ENCODE data around the gene COL26A1. TPM values are rescaled to one million over a fixed set of nuclear protein-coding genes. Genes with fewer than 3 reads are reported as not detected.
A peak's percentile ranks its signal among the peaks of the same experiment; 100 is the strongest.

The COL26A1 gene
- total RNA-seq, 1 donor from 2014 or later = 66.2 TPM

DNA sequence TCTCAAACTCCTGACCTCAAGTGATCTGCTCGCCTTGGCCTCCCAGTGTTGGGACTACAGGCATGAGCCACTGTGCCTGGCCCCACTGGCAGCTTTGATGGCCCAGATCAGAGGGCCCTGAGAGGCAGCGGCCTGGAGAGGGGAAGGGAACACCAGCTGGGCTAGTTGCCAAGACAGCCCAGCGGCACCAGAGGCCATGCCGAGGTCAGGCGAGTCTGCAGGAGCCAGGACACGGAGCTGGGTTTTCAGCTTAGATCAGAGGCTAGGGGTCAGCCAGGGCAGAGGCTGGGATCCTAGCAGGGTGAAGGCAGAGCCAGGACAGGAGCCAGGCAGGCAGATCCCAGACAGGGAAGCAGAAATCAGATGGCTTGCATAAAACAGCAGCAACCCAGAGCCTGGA lies 173.6 kb downstream of the COL26A1 start:
- Mint-ChIP-seq H3K27me3 (ENCODE audit: unreplicated experiment) (peaks cover 12% of the 10 kb centered on the region), H3K4me1 (ENCODE audit: low read depth, unreplicated experiment) (peaks cover 15% of the 10 kb centered on the region), H3K4me3 (ENCODE audit: unreplicated experiment) (no peak overlapping the region), H3K9me3 (ENCODE audit: unreplicated experiment) (peaks cover 2% of the 10 kb centered on the region), H3K36me3 (ENCODE audit: unreplicated experiment) (no peaks in the 10 kb centered on the region), H3K27ac (ENCODE audit: unreplicated experiment) (no peak overlapping the region)
- no peak for DNase-seq
- no peak for TF ChIP-seq CTCF (IDR thresholded peaks at IDR 0.05; ENCODE audit: partially characterized antibody, unreplicated experiment)

GRCh38 chr7:101536668-101537067 lies 174.0 kb downstream of the COL26A1 start:
- peaks cover 12% of the 10 kb centered on the region for H3K27me3 Mint-ChIP-seq (ENCODE audit: unreplicated experiment)
- no peaks in the 10 kb centered on the region for H3K36me3 Mint-ChIP-seq (ENCODE audit: unreplicated experiment)
- no peak for TF ChIP-seq CTCF (IDR thresholded peaks at IDR 0.05; ENCODE audit: partially characterized antibody, unreplicated experiment)
- no peak overlapping the region for H3K4me3 Mint-ChIP-seq (ENCODE audit: unreplicated experiment)
- DNase-seq = no peak
- H3K27ac Mint-ChIP-seq (ENCODE audit: unreplicated experiment) = no peak overlapping the region
- peaks cover 2% of the 10 kb centered on the region for H3K9me3 Mint-ChIP-seq (ENCODE audit: unreplicated experiment)
- H3K4me1 Mint-ChIP-seq (ENCODE audit: low read depth, unreplicated experiment) = peaks cover 14% of the 10 kb centered on the region

GRCh38 chr7:101537205-101537604 lies 174.5 kb downstream of the COL26A1 start:
- Mint-ChIP-seq H3K36me3 (ENCODE audit: unreplicated experiment) (no peaks in the 10 kb centered on the region), H3K27ac (ENCODE audit: unreplicated experiment) (no peak overlapping the region), H3K4me3 (ENCODE audit: unreplicated experiment) (no peak overlapping the region), H3K4me1 (ENCODE audit: low read depth, unreplicated experiment) (peaks cover 8% of the 10 kb centered on the region), H3K9me3 (ENCODE audit: unreplicated experiment) (peaks cover 2% of the 10 kb centered on the region), H3K27me3 (ENCODE audit: unreplicated experiment) (peaks cover 12% of the 10 kb centered on the region)
- TF ChIP-seq CTCF (IDR thresholded peaks at IDR 0.05; ENCODE audit: partially characterized antibody, unreplicated experiment) = no peak
- DNase-seq = no peak

GRCh38 chr7:101537935-101538595 lies 175.4 kb downstream of the COL26A1 start:
- DNase-seq = no peak
- Mint-ChIP-seq H3K9me3 (ENCODE audit: unreplicated experiment) (peaks cover 2% of the 10 kb centered on the region), H3K27me3 (ENCODE audit: unreplicated experiment) (peaks cover 12% of the 10 kb centered on the region), H3K36me3 (ENCODE audit: unreplicated experiment) (no peaks in the 10 kb centered on the region), H3K27ac (ENCODE audit: unreplicated experiment) (no peak overlapping the region), H3K4me3 (ENCODE audit: unreplicated experiment) (no peak overlapping the region), H3K4me1 (ENCODE audit: low read depth, unreplicated experiment) (peaks cover 3% of the 10 kb centered on the region)
- TF ChIP-seq CTCF (IDR thresholded peaks at IDR 0.05; ENCODE audit: partially characterized antibody, unreplicated experiment) = no peak

GRCh38 chr7:101538596-101539459 lies 176.2 kb downstream of the COL26A1 start:
- peak; percentile 83 for DNase-seq
- peaks cover 2% of the 10 kb centered on the region for H3K9me3 Mint-ChIP-seq (ENCODE audit: unreplicated experiment)
- no peak overlapping the region for H3K4me3 Mint-ChIP-seq (ENCODE audit: unreplicated experiment)
- no peaks in the 10 kb centered on the region for H3K36me3 Mint-ChIP-seq (ENCODE audit: unreplicated experiment)
- peak; percentile 97 for TF ChIP-seq CTCF (IDR thresholded peaks at IDR 0.05; ENCODE audit: partially characterized antibody, unreplicated experiment)
- peaks cover 3% of the 10 kb centered on the region for H3K4me1 Mint-ChIP-seq (ENCODE audit: low read depth, unreplicated experiment)
- H3K27me3 Mint-ChIP-seq (ENCODE audit: unreplicated experiment) = peaks cover 12% of the 10 kb centered on the region
- no peak overlapping the region for H3K27ac Mint-ChIP-seq (ENCODE audit: unreplicated experiment)

Measured in glutamatergic neuron (in vitro differentiated cells).